Caco-2 (cell line): ENCODE data around the gene FCN1. TPM values are rescaled to one million over a fixed set of nuclear protein-coding genes. Genes with fewer than 3 reads are reported as not detected.

Experiments
- BruUV-seq: library from RNA; stranded (reverse); fragments of 400-500 nt; replicated peaks from 2 replicates; lab custom pipeline; 2021; lab: Mats Ljungman, UMichigan
- CTCF ChIA-PET: fragments of 300-600 bp; sonication (Branson Sonifier 250); formaldehyde crosslinking; loops from one replicate; lab custom pipeline; 2022; ENCODE audit warnings: antibody characterized with exemption; lab: Charles Lee
- POLR2A ChIA-PET: fragments of 300-600 bp; sonication (Branson Sonifier 250); formaldehyde crosslinking; loops from one replicate; lab custom pipeline; 2022; ENCODE audit warnings: antibody characterized with exemption; lab: Charles Lee
- DNase-seq, 2 experiments: peaks; one replicate each; pipeline versions ENCODE4 v3.0.0 to v3.0.0-alpha.2; 2020 to 2022
- H3K27me3 ChIP-seq: replicated peaks from 2 replicates; pipeline ENCODE4 v1.6.0; 2011; ENCODE audit warnings: low read length; ENCODE audit not compliant: control insufficient read depth, insufficient read depth
- H3K36me3 ChIP-seq: 2 replicates; pipeline ENCODE4 v1.5.1; 2011; ENCODE audit warnings: low read length; ENCODE audit not compliant: control insufficient read depth, insufficient read depth
- H3K4me1 ChIP-seq: fragments of 250-450 bp; sonication (Bioruptor Pico); 2 replicates; pipeline ENCODE4 v1.5.1; 2020; ENCODE audit warnings: mild to moderate bottlenecking
- H3K4me3 ChIP-seq: 2 replicates; pipeline ENCODE4 v1.5.1; 2011; ENCODE audit warnings: low read depth, mild to moderate bottlenecking, control low read depth, low read length
- H3K9me3 ChIP-seq: fragments of 250-450 bp; sonication (Bioruptor Pico); 2 replicates; pipeline ENCODE4 v1.5.1; 2020; ENCODE audit warnings: mild to moderate bottlenecking, moderate library complexity
- H3K27ac Mint-ChIP-seq: one replicate; pipeline ENCODE4 v1.8.0; 2022; ENCODE audit warnings: mixed read lengths; ENCODE audit not compliant: unreplicated experiment
- H3K27me3 Mint-ChIP-seq: one replicate; pipeline ENCODE4 v1.8.0; 2022; ENCODE audit warnings: mixed read lengths; ENCODE audit not compliant: insufficient read depth, unreplicated experiment
- H3K36me3 Mint-ChIP-seq: one replicate; pipeline ENCODE4 v1.8.0; 2022; ENCODE audit warnings: mild to moderate bottlenecking, mixed read lengths; ENCODE audit not compliant: insufficient read depth, unreplicated experiment
- H3K4me1 Mint-ChIP-seq: one replicate; pipeline ENCODE4 v1.8.0; 2022; ENCODE audit warnings: low read depth, mixed read lengths; ENCODE audit not compliant: unreplicated experiment
- H3K4me3 Mint-ChIP-seq: one replicate; pipeline ENCODE4 v1.8.0; 2022; ENCODE audit warnings: mild to moderate bottlenecking, moderate library complexity, mixed read lengths; ENCODE audit not compliant: unreplicated experiment
- H3K9me3 Mint-ChIP-seq: one replicate; pipeline ENCODE4 v1.8.0; 2022; ENCODE audit warnings: mixed read lengths; ENCODE audit not compliant: unreplicated experiment
- CTCF ChIP-seq, 2 experiments: fragments of 200-600 bp in 1 of 2; IDR thresholded peaks; 1 replicate in 1 of 2; 2 replicates in 1 of 2; pipeline versions ENCODE4 v1.5.1 to v1.8.0; 2011 to 2022; ENCODE audit warnings: antibody characterized with exemption in 1 of 2, control low read depth in 1 of 2, inconsistent platforms in 1 of 2, low read depth in 1 of 2, low read length in 1 of 2, mild to moderate bottlenecking in 1 of 2, moderate library complexity in 1 of 2; ENCODE audit not compliant: insufficient read depth in 1 of 2, severe bottlenecking in 1 of 2, unreplicated experiment in 1 of 2
- intact Hi-C: fragments of 100-400 bp; cut with micrococcal nuclease; formaldehyde crosslinking; loops from one replicate; pipeline ENCODE4 v1.10.0; 2022; ENCODE audit not compliant: unreplicated experiment
- total RNA-seq: library from RNA; stranded (reverse); gene quantifications from 2 replicates; pipeline ENCODE4 v1.2.3, GENCODE V29; 2022

Gene FCN1
- total RNA-seq, 1 experiment from 2014 or later: not detected

- Mint-ChIP-seq H3K4me1 (no peaks in the 10 kb centered on the region), H3K4me3 (no peak overlapping the region), H3K36me3 (no peaks in the 10 kb centered on the region), H3K27ac (no peak overlapping the region), H3K27me3 (no peaks in the 10 kb centered on the region), H3K9me3 (peaks cover 9% of the 10 kb centered on the region)
- DNase-seq: no peak
- no peak for TF ChIP-seq CTCF (IDR thresholded peaks at IDR 0.05; ENCODE audit: insufficient read depth in 1 of 2, low read depth in 1 of 2, low read length in 1 of 2, severe bottlenecking in 1 of 2, unreplicated experiment in 1 of 2)
- Histone ChIP-seq H3K4me3 (no peak overlapping the region), H3K27me3 (no peaks in the 10 kb centered on the region), H3K36me3 (no peaks in the 10 kb centered on the region), H3K9me3 (peaks cover 4% of the 10 kb centered on the region; the same call in 1 of the 2 replicates), H3K4me1 (no peaks in the 10 kb centered on the region)
- intact Hi-C loops: no loop called here
- ChIA-PET POLR2A (no interaction called here), CTCF (no interaction called here)
- BruUV-seq: no TSS peak
Measured at GRCh38 chr9:134951461-134951860, 33.7 kb upstream of the FCN1 start.

GRCh38 chr9:134950386-134951210 lies 32.9 kb upstream of the FCN1 start:
- DNase-seq: no peak
- POLR2A ChIA-PET: no interaction called here
- Mint-ChIP-seq H3K9me3 (peaks cover 9% of the 10 kb centered on the region), H3K4me1 (no peaks in the 10 kb centered on the region), H3K36me3 (no peaks in the 10 kb centered on the region), H3K27me3 (no peaks in the 10 kb centered on the region), H3K4me3 (no peak overlapping the region), H3K27ac (no peak overlapping the region)
- peaks cover 4% of the 10 kb centered on the region; the same call in 1 of the 2 replicates for H3K9me3 ChIP-seq
- H3K4me3 ChIP-seq: no peak overlapping the region
- intact Hi-C loops: no loop called here
- no peak for TF ChIP-seq CTCF (IDR thresholded peaks at IDR 0.05; ENCODE audit: insufficient read depth in 1 of 2, low read depth in 1 of 2, low read length in 1 of 2, severe bottlenecking in 1 of 2, unreplicated experiment in 1 of 2)
- H3K27me3 ChIP-seq: no peaks in the 10 kb centered on the region
- no peaks in the 10 kb centered on the region for H3K4me1 ChIP-seq
- BruUV-seq: no TSS peak
- no peaks in the 10 kb centered on the region for H3K36me3 ChIP-seq
- CTCF ChIA-PET: no interaction called here

GRCh38 chr9:134949681-134950385 lies 32.1 kb upstream of the FCN1 start:
- Mint-ChIP-seq H3K9me3 (peaks cover 9% of the 10 kb centered on the region), H3K4me1 (no peaks in the 10 kb centered on the region), H3K36me3 (no peaks in the 10 kb centered on the region), H3K4me3 (no peak overlapping the region), H3K27ac (no peak overlapping the region), H3K27me3 (no peaks in the 10 kb centered on the region)
- no TSS peak for BruUV-seq
- intact Hi-C loops: no loop called here
- DNase-seq: peak in 1 of 2 experiments; percentile 23
- Histone ChIP-seq H3K27me3 (no peaks in the 10 kb centered on the region), H3K9me3 (peaks cover 4% of the 10 kb centered on the region; the same call in 1 of the 2 replicates), H3K36me3 (no peaks in the 10 kb centered on the region), H3K4me1 (no peaks in the 10 kb centered on the region), H3K4me3 (no peak overlapping the region)
- no peak for TF ChIP-seq CTCF (IDR thresholded peaks at IDR 0.05; ENCODE audit: insufficient read depth in 1 of 2, low read depth in 1 of 2, low read length in 1 of 2, severe bottlenecking in 1 of 2, unreplicated experiment in 1 of 2)
- CTCF ChIA-PET: no interaction called here
- POLR2A ChIA-PET: no interaction called here
